ENCODE results near the gene NAMPT. TPM values are rescaled to one million over a fixed set of nuclear protein-coding genes. Genes with fewer than 3 reads are reported as not detected.
"Not testable (repeated sequence)": the region's sequence is repeated elsewhere in the genome, so short reads cannot be mapped to it uniquely, and the experiment has no call there.

The NAMPT gene
- total RNA-seq, 1 donor from 2014 or later = 190 TPM

DNA sequence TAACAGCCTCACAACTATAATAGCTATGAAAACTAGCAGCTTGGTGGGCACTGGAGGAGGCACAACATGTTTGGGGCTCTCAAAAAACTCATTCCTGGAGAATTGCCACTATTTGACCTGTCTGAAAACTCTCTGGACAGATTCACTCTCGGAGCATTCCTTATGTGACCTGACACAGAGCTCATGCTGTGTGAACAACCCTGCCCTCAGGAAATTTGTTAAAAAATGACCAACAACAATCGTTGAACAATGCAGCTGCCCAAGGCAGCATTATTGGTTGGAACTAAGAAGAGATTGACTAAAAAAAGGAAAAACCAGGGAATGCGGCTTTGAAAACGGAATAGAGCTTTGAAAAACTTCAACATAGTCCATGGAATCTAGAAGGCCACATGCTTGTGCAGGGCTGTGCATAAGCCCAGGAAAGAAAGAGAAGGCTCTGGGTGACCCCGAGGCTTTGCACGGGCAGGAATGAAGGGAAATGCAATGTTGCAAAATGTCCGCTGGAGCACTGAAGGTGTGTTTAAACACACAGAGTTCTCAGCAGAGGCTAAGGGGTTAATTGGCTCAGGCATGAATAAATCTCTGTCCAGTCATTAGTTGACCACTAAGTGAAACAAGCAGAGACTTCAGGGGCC is 52.8 kb downstream of the NAMPT start:
- no peak for DNase-seq (ENCODE audit: low spot score)

DNA sequence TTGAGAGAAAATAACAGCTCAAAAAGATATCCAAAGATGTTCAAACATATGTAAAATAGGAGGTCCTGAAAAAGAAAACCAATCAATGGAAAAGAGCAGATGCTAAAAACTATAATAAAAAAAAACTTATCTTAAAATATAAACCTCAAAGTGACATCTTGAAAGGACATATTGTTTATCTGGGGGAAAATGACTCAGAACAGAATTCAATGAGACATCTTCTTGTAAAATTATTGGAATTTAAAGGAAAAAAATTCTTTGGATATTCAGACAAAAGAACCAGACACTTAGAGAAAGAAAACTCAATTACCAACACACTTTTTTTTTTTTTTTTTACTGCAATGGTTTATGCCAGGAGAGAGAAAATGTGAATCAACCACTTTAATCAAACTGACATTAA is 58.9 kb downstream of the NAMPT start:
- no peak for DNase-seq (ENCODE audit: low spot score)

DNA sequence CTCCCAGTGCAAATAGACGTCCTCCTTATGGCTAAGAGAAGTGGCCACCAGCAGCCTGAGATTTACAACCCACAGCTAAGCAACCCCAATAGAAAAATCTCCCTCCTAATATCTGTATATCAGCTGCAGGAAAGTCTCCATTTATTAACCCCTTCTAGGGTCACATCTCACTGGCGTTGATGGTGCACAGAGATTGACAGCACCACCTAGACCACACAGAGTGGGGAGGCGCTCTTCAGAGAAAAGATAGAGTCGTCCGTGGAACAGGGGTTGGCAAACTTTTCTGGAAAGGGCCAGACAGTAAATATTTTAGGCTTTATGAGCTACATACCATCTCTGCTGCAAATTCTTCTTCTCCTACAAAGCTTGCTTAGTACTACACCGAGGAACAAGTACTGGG is 60.0 kb downstream of the NAMPT start:
- no peak for DNase-seq (ENCODE audit: low spot score)

DNA sequence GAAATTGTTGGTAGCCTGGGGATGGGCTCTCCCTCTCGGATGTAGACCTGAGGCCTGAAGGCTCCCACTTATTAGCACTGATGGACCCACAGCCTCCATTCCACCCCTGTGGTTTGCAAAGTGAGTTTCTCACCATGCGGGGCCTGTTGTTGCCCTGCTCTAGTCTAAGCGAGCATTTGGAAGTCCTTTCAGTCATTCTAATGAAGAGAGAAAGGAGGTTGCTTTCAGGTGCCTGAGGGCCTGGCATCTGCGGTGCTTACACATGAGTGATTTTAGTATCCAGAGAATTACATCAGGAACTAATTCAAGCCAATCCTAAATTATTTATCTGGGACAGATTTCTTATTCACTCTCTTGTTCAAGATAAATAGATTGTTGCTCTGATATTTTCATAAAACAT is 61.6 kb downstream of the NAMPT start:
- no peak for DNase-seq (ENCODE audit: low spot score)

DNA sequence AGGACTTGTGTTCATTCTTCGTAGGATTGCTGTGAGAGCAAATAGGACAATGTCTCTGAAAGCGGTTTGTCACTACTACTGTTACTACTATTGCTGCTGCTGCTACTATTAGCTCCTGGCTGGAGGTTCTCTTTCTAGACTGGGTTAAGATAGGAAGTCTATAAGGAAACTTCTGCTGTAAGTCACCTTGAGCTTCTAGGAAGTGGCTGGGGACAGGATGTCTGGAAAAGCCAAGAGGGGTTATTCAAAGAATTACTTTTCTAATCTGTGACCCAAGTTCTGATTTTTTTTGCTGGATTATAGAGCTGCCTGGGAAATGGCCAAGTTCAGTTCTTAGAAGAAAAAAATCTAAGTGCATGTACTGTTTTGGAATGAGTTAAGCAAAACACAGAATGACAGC is 62.2 kb downstream of the NAMPT start:
- no peak for DNase-seq (ENCODE audit: low spot score)

DNA sequence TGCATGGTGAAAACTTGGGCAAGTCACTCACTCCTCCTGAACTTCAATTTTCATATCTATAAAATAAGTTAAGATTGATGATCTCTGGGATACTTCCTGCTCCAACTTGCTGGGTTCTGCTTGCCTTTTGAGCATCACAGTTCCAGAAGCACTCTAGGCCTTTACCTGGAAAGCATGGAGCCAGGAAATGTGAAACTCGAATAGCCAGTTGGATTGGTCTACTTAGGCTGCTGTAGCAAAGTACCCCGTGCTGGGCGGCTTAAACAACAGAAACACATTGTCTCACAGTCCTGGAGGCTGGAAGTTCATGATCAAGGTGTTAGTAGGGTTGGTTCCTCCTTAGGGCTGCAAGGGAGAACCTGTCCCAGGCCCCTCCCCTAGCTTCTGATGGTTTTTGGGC is 64.5 kb downstream of the NAMPT start:
- no peak for DNase-seq (ENCODE audit: low spot score)

DNA sequence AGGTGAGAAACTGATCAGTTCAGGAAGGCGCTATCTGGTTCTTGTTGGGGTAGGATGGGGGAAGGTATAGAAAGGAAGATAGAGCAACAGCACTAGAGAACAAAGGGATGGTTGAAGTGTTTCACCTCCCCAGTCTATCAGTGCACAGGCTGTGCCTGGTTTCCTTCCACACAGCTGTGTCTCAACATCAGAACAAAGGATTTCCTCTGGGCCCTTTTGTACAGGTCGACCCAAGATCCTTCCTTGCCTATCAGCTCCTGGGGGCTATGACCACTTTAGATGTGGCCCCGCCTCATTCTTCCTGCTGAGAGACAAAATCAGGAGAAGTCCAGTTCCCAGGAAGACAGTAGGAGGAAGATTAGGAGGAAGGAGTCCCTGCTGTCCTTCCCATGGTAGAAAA is 65.6 kb downstream of the NAMPT start:
- no peak for DNase-seq (ENCODE audit: low spot score)

DNA sequence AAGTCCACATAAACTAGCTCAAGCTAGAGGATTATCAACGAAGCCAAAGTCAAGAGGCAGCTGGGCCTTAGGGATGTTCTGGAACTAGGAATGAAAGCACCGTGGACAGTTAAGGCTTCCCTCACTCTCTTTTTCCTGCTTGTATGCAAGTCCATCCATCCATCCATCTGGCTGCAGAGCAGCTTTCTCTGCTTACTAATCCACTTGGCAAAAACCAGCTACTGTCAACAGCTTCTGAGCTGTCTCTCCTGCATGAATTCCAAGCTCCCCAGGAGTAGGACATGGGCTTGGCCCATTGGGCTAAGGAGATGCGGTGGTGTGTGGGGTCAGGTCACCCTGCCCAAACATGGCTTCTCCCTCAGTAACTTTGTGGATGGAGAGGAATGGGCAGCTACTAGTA is 66.2 kb downstream of the NAMPT start:
- no peak for DNase-seq (ENCODE audit: low spot score)

DNA sequence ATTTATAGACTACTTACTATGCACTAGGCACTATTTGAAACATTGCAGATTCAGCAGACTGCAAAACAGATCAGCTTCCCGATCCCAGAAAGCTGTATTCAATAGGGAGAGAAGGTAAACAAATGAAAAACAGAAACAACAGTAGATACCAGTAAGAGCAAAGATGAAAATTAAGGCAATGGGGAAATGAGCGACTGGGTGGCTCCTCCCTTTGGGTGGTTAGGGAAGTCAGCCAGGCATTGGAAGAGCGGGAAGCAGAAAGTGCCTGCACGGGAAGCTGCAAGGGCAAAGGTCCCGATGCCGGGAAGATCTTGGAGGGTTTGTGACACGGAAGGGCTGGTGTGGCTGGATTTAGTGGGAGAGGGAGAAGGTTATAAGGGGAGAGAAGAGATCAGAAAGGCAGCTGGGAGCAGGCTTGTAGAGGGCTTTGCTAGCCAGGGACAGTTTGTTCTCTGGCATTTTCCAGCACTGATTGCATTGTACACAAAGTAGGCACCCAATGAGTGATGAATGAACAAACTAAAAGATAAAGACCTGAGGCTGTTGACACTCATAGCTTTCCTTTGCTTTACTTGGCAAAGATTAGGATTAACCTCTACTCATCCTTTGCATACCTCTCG is 67.8 kb downstream of the NAMPT start:
- peak; percentile 86 for DNase-seq (ENCODE audit: low spot score)

DNA sequence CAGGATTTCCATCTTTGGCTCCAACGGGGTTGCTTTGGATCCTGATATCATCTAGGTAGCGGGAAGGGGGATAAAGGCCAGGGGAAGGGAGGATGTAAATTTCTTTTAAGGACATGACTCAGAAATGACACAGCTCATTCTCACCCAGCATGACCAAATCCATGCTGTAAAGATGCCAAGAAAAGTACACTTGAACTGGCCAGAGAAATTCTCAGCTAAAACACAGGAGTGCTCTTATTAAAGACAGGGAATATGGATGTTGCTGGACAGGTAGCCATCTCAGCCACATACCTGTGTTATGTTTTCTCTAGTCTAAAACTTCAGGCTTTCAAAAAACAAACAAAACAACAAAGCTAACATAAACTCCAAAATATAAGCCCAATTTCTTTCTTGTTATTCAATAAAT is 68.3 kb downstream of the NAMPT start:
- DNase-seq (ENCODE audit: low spot score) = peak; percentile 74

DNA sequence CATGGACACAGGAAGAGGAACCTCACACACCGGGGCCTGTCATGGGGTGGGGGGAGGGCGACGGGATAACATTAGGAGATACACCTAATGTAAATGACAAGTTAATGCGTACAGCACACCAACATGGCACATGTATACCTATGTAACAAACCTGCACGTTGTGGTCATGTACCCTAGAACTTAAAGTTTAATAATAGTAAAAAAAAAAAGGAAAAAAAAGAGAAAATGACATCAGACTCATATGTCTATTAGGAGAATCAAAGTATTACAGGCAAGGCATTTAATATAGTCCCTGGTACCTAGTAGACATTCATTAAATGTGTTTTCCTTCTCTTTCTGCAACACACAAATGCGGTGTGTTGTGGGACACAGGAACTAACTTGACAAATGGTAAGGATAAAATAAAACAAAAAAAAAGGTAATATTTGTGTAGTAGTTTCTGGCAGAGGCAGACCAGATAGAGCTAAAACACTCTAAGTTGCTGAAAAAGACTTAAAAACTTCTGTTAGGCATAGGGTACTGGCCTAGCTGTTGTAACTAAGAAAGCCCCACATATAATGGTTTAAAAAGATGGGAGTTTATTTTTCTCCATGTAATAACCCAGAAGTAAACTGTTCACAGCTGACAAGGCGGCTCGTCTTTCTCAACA is 68.8 kb downstream of the NAMPT start:
- no peak for DNase-seq (ENCODE audit: low spot score)

DNA sequence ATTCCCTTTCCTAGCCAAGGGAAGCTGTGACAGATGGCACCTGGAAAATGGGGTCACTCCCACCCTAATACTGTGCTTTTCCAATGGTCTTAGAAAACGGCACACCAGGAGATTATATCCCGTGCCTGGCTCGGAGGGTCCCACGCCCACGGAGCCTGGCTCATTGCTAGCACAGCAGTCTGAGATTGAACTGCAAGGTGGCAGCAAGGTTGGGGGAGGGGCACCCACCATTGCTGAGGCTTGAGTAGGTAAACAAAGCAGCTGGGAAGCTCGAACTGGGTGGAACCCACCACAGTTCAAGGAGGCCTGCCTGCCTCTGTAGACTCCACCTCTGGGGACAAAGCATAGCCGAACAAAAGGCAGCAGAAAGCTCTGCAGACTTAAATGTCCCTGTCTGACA is 75.8 kb downstream of the NAMPT start:
- DNase-seq (ENCODE audit: low spot score) = not testable (repeated sequence)

DNA sequence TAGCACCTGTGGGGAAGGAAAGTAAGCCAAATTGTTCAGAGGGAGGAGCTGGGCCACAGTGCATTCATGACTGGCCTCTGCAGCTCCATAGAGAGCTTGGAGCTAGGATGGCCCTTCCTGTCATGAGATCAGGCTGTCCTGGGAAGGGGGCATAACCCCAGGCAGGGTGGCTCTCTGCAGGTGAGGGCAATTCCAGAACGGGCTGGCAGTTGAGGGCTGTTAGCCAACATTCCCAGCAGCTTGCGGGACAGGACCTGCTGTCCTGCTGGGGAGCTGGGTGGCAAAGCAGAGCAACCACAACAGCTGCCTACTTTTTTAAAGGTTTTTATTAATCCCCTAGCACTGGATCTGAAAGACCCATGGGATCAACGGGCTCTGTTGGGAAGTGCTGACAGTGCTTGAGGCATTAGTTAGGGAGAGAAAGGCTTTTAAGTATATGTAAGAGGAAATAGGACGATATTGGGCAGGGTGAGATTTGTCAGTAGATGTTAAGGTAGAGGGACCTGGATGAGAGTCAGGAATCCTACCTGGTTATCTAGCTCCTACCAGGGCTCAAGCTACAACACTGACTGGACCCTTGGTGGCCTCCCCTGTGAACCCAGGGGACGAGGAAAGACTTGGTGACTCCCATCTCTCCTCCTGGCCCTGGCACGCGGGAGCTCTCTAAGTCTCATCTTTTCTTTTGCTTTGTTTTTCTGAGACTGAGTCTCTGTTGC is 77.8 kb downstream of the NAMPT start:
- DNase-seq (ENCODE audit: low spot score) = no peak

DNA sequence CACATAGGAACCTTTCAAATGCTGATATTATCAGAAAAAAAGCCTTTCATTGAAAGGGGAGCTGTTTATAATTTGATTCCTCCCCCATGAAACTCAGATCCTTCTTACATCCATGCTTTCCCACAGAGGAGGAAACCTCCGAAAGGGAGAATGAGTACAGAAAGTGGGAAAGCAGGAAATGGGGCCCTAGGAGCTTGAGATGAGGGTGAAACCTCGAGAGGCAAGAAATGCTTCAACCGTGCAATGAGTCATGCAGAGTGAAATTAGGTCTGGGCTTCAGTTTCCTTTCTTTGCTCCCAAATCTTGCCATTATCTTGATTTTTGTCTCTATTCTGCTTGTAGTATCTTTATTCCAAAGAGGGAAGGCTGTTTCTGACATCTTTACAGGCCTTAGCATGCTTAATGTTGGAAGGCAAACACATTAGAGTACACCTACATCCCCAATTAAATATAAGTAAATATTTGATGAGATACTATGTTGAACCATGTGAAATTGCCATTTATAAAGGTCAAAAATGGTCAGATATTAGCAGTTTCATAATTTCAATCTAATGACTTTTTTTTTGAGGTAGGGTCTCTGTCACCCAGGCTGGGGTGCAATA is 79.1 kb downstream of the NAMPT start:
- DNase-seq (ENCODE audit: low spot score) = no peak

DNA sequence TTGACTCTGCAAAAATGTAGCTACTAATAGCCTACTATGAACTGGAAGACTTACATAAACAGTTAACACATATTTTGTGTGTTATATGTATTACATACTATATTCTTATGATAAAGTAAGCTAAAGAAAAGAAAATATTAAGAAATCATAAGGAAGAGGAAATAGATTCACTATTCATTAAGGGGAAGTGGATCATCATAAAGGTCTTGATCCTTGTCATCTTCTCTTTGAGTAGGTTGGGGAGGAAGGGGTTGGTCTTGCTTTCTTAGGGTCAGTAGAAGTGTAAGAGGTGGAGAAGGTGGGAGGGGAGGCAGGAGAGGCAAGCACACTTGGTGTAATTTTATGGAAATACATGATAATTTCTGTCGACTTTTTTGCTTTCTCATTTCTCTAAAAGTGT is 81.3 kb downstream of the NAMPT start:
- no peak for DNase-seq (ENCODE audit: low spot score)

DNA sequence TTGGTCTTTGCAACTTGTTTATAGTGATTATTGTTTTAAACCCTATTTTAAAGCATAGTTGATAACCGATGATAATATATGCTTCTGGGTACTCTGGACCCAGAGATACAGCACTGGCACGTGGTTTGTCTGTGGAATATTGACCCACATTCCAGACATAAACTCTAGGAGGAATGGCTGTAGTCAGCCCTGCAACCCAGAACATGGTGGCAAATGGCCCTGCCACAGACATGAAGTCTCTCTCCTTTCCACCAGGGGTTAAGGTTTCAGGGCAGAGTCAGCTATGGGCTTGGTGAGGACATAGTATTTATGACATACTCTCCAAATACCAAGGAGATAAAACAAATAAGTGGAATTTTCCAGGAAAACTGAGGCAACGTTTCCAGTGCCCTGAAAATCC is 83.6 kb downstream of the NAMPT start:
- DNase-seq (ENCODE audit: low spot score) = no peak

DNA sequence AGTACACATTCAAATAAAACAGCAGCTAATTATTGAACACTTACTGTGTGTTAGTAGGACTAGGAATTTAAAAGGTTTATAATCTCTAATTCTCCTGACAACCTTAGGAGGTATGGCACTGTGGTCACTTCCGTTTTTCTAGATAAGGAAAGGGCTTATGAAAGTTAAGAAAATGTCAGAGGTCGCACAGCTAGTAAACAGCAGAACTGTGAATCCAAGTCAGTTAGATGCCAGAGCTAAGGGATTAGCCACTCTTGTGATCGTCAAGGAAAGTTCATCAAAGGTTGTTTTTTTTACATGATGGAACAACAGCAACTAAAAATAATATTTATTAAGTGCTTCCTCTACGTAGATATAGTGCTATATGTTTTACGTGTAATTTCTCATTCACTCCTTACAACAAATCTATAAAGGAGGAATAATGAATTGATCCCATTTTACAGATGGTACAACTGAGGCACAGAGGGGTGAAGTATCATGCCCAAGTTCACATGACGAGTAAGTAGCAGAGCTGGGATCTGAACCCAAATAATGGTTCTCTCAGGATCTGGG is 84.9 kb downstream of the NAMPT start:
- DNase-seq (ENCODE audit: low spot score) = no peak

DNA sequence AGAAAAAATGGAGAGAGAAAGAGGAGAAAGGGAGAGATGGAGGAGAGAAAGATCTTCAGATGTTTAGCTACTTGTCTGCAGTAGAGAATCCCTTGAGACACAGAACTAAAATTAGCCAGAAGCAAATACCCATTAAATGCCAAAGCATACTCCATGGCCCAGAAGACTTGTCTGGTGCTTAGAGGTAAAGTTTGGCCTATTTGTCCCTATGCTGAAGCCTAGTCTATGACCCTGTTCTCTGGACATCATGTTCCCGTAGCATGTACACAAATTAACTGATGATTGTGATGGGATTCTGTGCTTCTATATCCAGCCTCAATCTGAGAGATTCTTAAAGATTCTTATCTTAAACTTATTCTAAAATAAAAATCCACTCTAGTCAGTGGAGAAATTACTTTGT is 85.8 kb downstream of the NAMPT start:
- no peak for DNase-seq (ENCODE audit: low spot score)
